OCI-LY1 (cell line): ENCODE data around the gene PDE1C.

Source experiments
- CTCF ChIP-seq: fragments of 200-600 bp; sonication (generic), shearing (Covaris generic); IDR thresholded peaks from 2 replicates; pipeline ENCODE4 v1.5.1; 2017; ENCODE audit warnings: mild to moderate bottlenecking, antibody characterized with exemption, low read length, moderate library complexity, mixed read lengths
- EZH2 ChIP-seq: fragments of 200-600 bp; sonication (generic), shearing (Covaris generic); IDR thresholded peaks from 2 replicates; pipeline ENCODE4 v1.8.0; 2017; ENCODE audit warnings: borderline replicate concordance, mixed run types, mild to moderate bottlenecking, antibody characterized with exemption, low read length, moderate library complexity, mixed read lengths

DNA sequence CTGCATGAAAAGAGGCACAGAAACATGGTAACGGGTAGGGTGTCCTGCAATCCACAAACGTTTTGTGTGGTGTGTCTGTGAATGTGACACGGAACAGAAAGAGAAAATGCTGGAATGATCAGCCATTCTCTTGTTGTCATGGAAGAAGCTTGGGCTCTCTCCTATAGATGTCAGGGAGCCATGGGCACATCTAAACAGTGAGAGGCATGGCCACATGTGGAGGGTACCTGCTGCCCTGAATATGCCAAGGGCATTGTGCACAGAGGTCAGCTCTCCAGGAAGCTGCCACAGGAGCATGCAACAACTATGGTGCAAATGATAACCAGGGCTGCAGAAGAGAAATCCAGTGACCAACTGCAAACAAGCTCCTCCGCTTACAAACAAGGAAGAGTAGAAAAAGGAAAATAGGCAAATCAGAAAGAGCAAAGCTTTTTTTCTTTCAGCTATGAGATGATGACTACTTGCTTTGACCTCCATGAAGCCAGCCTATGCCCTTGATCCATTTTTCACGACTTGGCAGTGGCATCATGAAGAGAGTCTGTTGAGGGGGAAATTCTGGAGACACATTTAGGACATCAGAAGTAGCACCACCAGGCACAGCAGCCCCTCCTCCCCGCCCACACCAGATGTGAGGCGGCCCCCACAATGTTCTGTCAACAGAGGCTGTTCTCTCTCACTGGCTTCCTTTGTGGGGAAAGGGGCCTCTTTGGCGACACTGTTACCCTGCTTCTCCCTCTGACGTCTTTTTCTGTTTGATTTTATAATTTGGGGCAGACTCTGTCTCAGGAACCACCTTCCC is 4.8 kb upstream of the PDE1C start:
- TF ChIP-seq CTCF: no peak
- TF ChIP-seq EZH2: no peak
